Stimulated activated CD4-positive, alpha-beta T cell treated with anti-CD3 and anti-CD28 coated beads, Interleukin-4, amount 100 ng/mL, for 48 hours (primary cell): ENCODE data around the gene ACOD1.

Experiments
- DNase-seq, 2 donors: peaks; one replicate each; pipeline ENCODE4 v3.0.0-alpha.2; 2020; ENCODE audit warnings: low read depth in 2 of 2

The ACOD1 gene

GRCh38 chr13:76991796-76992547 is 43.7 kb downstream of the ACOD1 start, which contains the start of gene CLN5:
Gene CLN5, plus strand, starts transcription at chr13:76992081. Its CDS starts 18 bp downstream, at chr13:76992099.
- peak; percentile 84 to 93 for DNase-seq

- peak in 1 of 2 donors; percentile 7 for DNase-seq
Measured at GRCh38 chr13:76992548-76993001, 44.3 kb downstream of the ACOD1 start.

- DNase-seq: no peak
Measured at GRCh38 chr13:76993021-76993420, 44.7 kb downstream of the ACOD1 start.

- no peak for DNase-seq
Measured at GRCh38 chr13:76993473-76993872, 45.2 kb downstream of the ACOD1 start.

- no peak for DNase-seq
Measured at GRCh38 chr13:76994281-76994680, 46.0 kb downstream of the ACOD1 start.

GRCh38 chr13:77000475-77000874 is 52.2 kb downstream of the ACOD1 start:
- DNase-seq: no peak

GRCh38 chr13:77001540-77001939 is 53.2 kb downstream of the ACOD1 start:
- DNase-seq: no peak

- no peak for DNase-seq
Measured at GRCh38 chr13:77001963-77002587, 53.8 kb downstream of the ACOD1 start.

- DNase-seq: no peak
Measured at GRCh38 chr13:77002590-77003190, 54.4 kb downstream of the ACOD1 start.
